Activated CD4-positive, alpha-beta T cell treated with anti-CD3 and anti-CD28 coated beads, Interleukin-10, Interleukin-2, amounts not matched to agents 100 ng/mL and 50 ng/mL, durations not matched to agents 16 hours and 8 hours (primary cell): Measurements from ENCODE around the gene NR5A1.

ENCODE experiments used
- DNase-seq: peaks from one replicate; pipeline ENCODE4 v3.0.0-alpha.2; 2020

Gene NR5A1

GRCh38 chr9:124498040-124498439, 9.2 kb downstream of the NR5A1 start:
- DNase-seq, result no peak

- no peak for DNase-seq
These were observed 9.8 kb downstream of the NR5A1 start for GRCh38 chr9:124497441-124497840.

GRCh38 chr9:124496463-124496862, 10.7 kb downstream of the NR5A1 start:
- no peak for DNase-seq

- no peak for DNase-seq
These were observed 11.1 kb downstream of the NR5A1 start for GRCh38 chr9:124496075-124496449.

GRCh38 chr9:124495126-124496074, 11.8 kb downstream of the NR5A1 start:
- no peak for DNase-seq

- no peak for DNase-seq
These were observed 13.3 kb downstream of the NR5A1 start for GRCh38 chr9:124493794-124494479.

GRCh38 chr9:124493218-124493617, 14.0 kb downstream of the NR5A1 start:
- DNase-seq, result no peak

GRCh38 chr9:124492818-124493217, 14.4 kb downstream of the NR5A1 start:
- DNase-seq, result no peak

GRCh38 chr9:124491049-124491975, 15.9 kb downstream of the NR5A1 start:
- DNase-seq, result no peak

- no peak for DNase-seq
These were observed 17.2 kb downstream of the NR5A1 start for GRCh38 chr9:124490004-124490403.

- no peak for DNase-seq
These were observed 18.0 kb downstream of the NR5A1 start for GRCh38 chr9:124489222-124489621.

- DNase-seq, result no peak
These were observed 18.5 kb downstream of the NR5A1 start for GRCh38 chr9:124488641-124489210.

- DNase-seq, result no peak
These were observed 19.7 kb downstream of the NR5A1 start for GRCh38 chr9:124487260-124488182.

- DNase-seq, result no peak
These were observed 20.4 kb downstream of the NR5A1 start for GRCh38 chr9:124486778-124487259.

- DNase-seq, result no peak
These were observed 21.3 kb downstream of the NR5A1 start for GRCh38 chr9:124485936-124486335.

GRCh38 chr9:124485201-124485600, 22.0 kb downstream of the NR5A1 start:
- no peak for DNase-seq

- DNase-seq, result no peak
These were observed 23.7 kb downstream of the NR5A1 start for GRCh38 chr9:124483481-124483880.

GRCh38 chr9:124482431-124483031, 24.7 kb downstream of the NR5A1 start:
- no peak for DNase-seq

- no peak for DNase-seq
These were observed 26.1 kb downstream of the NR5A1 start for GRCh38 chr9:124481115-124481514.

- peak; percentile 26 for DNase-seq
These were observed 26.6 kb downstream of the NR5A1 start for GRCh38 chr9:124480621-124480981.
